ENCODE results near the gene TLE6.

Gene TLE6

GRCh38 chr19:3031607-3031867 lies 54.2 kb downstream of the TLE6 start:
- no CpG with 5 or more reads among the region's 5 CpGs for WGBS (ENCODE audit: extremely low coverage, insufficient coverage, insufficient read length)
- H3K27ac ChIP-seq (ENCODE audit: low read depth, low read length), result no peak overlapping the region
- no peak overlapping the region for H4K8ac ChIP-seq (ENCODE audit: low read depth, low read length)
- no peak overlapping the region for H2AK5ac ChIP-seq (ENCODE audit: low read length)
- H2AFZ ChIP-seq (ENCODE audit: insufficient read depth, low read length, poor library complexity), result no peak overlapping the region
- no peak overlapping the region for H2BK5ac ChIP-seq (ENCODE audit: low read depth, low read length, poor library complexity)
- peak in 1 of 2 donors; percentile 29 for DNase-seq
- H3K36me3 ChIP-seq (ENCODE audit: control insufficient read depth in 1 of 2, insufficient read depth in 2 of 2, low read length in 2 of 2), result no peaks in the 10 kb centered on the region
- H2BK120ac ChIP-seq (ENCODE audit: insufficient read depth, low read length, poor library complexity), result no peak overlapping the region
- H3K9me3 ChIP-seq (ENCODE audit: insufficient read depth, low read depth, low read length), result peaks cover 4% of the 10 kb centered on the region
- no peak overlapping the region for H3K4me2 ChIP-seq (ENCODE audit: low read length)
- peaks cover 13 to 20% of the 10 kb centered on the region in 2 experiments for H3K4me1 ChIP-seq (ENCODE audit: control insufficient read depth in 1 of 2, insufficient read depth in 2 of 2, low read length in 2 of 2)
- no peak overlapping the region for H3K23ac ChIP-seq (ENCODE audit: low read length)
- H3K4ac ChIP-seq (ENCODE audit: low read depth, low read length), result no peak overlapping the region
- no peak overlapping the region for H2BK12ac ChIP-seq (ENCODE audit: low read length)
- no peaks in the 10 kb centered on the region for H3K79me2 ChIP-seq (ENCODE audit: control insufficient read depth, insufficient read depth, low read length, poor library complexity)
- peaks cover 11% of the 10 kb centered on the region for H3K79me1 ChIP-seq (ENCODE audit: low read length)
- H3K4me3 ChIP-seq (ENCODE audit: low read depth, low read length), result no peak overlapping the region
- no peak overlapping the region for H3K18ac ChIP-seq (ENCODE audit: low read length)
- H4K12ac ChIP-seq (ENCODE audit: low read depth, low read length), result no peak overlapping the region
- H3K27me3 ChIP-seq (ENCODE audit: insufficient read depth, low read length), result peaks cover 32% of the 10 kb centered on the region
- H3K9ac ChIP-seq (ENCODE audit: low read length), result no peak overlapping the region
- H4K91ac ChIP-seq (ENCODE audit: low read depth, low read length), result no peak overlapping the region
- H3K14ac ChIP-seq (ENCODE audit: low read length), result no peak overlapping the region

GRCh38 chr19:3033595-3034405 lies 56.4 kb downstream of the TLE6 start:
- peak; percentile 58 to 63 for DNase-seq
- Histone ChIP-seq H3K18ac (ENCODE audit: low read length) (no peak overlapping the region), H2AFZ (ENCODE audit: insufficient read depth, low read length, poor library complexity) (no peak overlapping the region), H3K79me2 (ENCODE audit: control insufficient read depth, insufficient read depth, low read length, poor library complexity) (no peaks in the 10 kb centered on the region), H4K8ac (ENCODE audit: low read depth, low read length) (no peak overlapping the region), H3K4me3 (ENCODE audit: low read depth, low read length) (no peak overlapping the region), H3K14ac (ENCODE audit: low read length) (no peak overlapping the region), H3K27me3 (ENCODE audit: insufficient read depth, low read length) (peaks cover 15% of the 10 kb centered on the region), H2BK12ac (ENCODE audit: low read length) (no peak overlapping the region), H3K79me1 (ENCODE audit: low read length) (peaks cover 12% of the 10 kb centered on the region), H4K91ac (ENCODE audit: low read depth, low read length) (no peak overlapping the region), H2BK120ac (ENCODE audit: insufficient read depth, low read length, poor library complexity) (no peak overlapping the region), H3K4me2 (ENCODE audit: low read length) (peak overlapping the region; percentile 78), H3K36me3 (ENCODE audit: control insufficient read depth in 1 of 2, insufficient read depth in 2 of 2, low read length in 2 of 2) (no peaks in the 10 kb centered on the region), H3K4me1 (ENCODE audit: control insufficient read depth in 1 of 2, insufficient read depth in 2 of 2, low read length in 2 of 2) (peaks cover 15 to 20% of the 10 kb centered on the region in 2 experiments), H3K23ac (ENCODE audit: low read length) (no peak overlapping the region), H3K9me3 (ENCODE audit: insufficient read depth, low read depth, low read length) (peaks cover 1% of the 10 kb centered on the region), H4K12ac (ENCODE audit: low read depth, low read length) (no peak overlapping the region), H3K27ac (ENCODE audit: low read depth, low read length) (no peak overlapping the region), H2BK5ac (ENCODE audit: low read depth, low read length, poor library complexity) (no peak overlapping the region), H2AK5ac (ENCODE audit: low read length) (no peak overlapping the region), H3K4ac (ENCODE audit: low read depth, low read length) (no peak overlapping the region), H3K9ac (ENCODE audit: low read length) (no peak overlapping the region)
- WGBS (ENCODE audit: extremely low coverage, insufficient coverage, insufficient read length), result no CpG with 5 or more reads among the region's 11 CpGs

- Histone ChIP-seq H4K8ac (ENCODE audit: low read depth, low read length) (no peak overlapping the region), H3K4ac (ENCODE audit: low read depth, low read length) (no peak overlapping the region), H3K79me2 (ENCODE audit: control insufficient read depth, insufficient read depth, low read length, poor library complexity) (no peaks in the 10 kb centered on the region), H2BK5ac (ENCODE audit: low read depth, low read length, poor library complexity) (no peak overlapping the region), H3K4me1 (ENCODE audit: control insufficient read depth in 1 of 2, insufficient read depth in 2 of 2, low read length in 2 of 2) (peaks cover 15 to 19% of the 10 kb centered on the region in 2 experiments), H3K9ac (ENCODE audit: low read length) (no peak overlapping the region), H3K4me3 (ENCODE audit: low read depth, low read length) (no peak overlapping the region), H2BK12ac (ENCODE audit: low read length) (no peak overlapping the region), H4K91ac (ENCODE audit: low read depth, low read length) (no peak overlapping the region), H3K27ac (ENCODE audit: low read depth, low read length) (no peak overlapping the region), H3K14ac (ENCODE audit: low read length) (no peak overlapping the region), H3K23ac (ENCODE audit: low read length) (no peak overlapping the region), H3K9me3 (ENCODE audit: insufficient read depth, low read depth, low read length) (peaks cover 1% of the 10 kb centered on the region), H3K79me1 (ENCODE audit: low read length) (peaks cover 12% of the 10 kb centered on the region), H3K27me3 (ENCODE audit: insufficient read depth, low read length) (peaks cover 14% of the 10 kb centered on the region), H3K36me3 (ENCODE audit: control insufficient read depth in 1 of 2, insufficient read depth in 2 of 2, low read length in 2 of 2) (no peaks in the 10 kb centered on the region), H2AK5ac (ENCODE audit: low read length) (no peak overlapping the region), H3K4me2 (ENCODE audit: low read length) (peak overlapping the region; percentile 78), H2AFZ (ENCODE audit: insufficient read depth, low read length, poor library complexity) (no peak overlapping the region), H3K18ac (ENCODE audit: low read length) (no peak overlapping the region), H4K12ac (ENCODE audit: low read depth, low read length) (no peak overlapping the region), H2BK120ac (ENCODE audit: insufficient read depth, low read length, poor library complexity) (no peak overlapping the region)
- DNase-seq, result no peak
These were observed 57.0 kb downstream of the TLE6 start for GRCh38 chr19:3034406-3034655.

GRCh38 chr19:3034656-3035541 lies 57.5 kb downstream of the TLE6 start:
- Histone ChIP-seq H2BK120ac (ENCODE audit: insufficient read depth, low read length, poor library complexity) (peak overlapping the region; percentile 28), H3K4me3 (ENCODE audit: low read depth, low read length) (no peak overlapping the region), H2BK5ac (ENCODE audit: low read depth, low read length, poor library complexity) (no peak overlapping the region), H2AFZ (ENCODE audit: insufficient read depth, low read length, poor library complexity) (no peak overlapping the region), H3K36me3 (ENCODE audit: control insufficient read depth in 1 of 2, insufficient read depth in 2 of 2, low read length in 2 of 2) (no peaks in the 10 kb centered on the region), H3K4me2 (ENCODE audit: low read length) (peak overlapping the region; percentile 78), H2AK5ac (ENCODE audit: low read length) (peak overlapping the region; percentile 16), H3K23ac (ENCODE audit: low read length) (no peak overlapping the region), H3K9ac (ENCODE audit: low read length) (peak overlapping the region; percentile 31), H3K4me1 (ENCODE audit: control insufficient read depth in 1 of 2, insufficient read depth in 2 of 2, low read length in 2 of 2) (peaks cover 15 to 19% of the 10 kb centered on the region in 2 experiments), H3K27ac (ENCODE audit: low read depth, low read length) (no peak overlapping the region), H4K12ac (ENCODE audit: low read depth, low read length) (no peak overlapping the region), H3K79me2 (ENCODE audit: control insufficient read depth, insufficient read depth, low read length, poor library complexity) (no peaks in the 10 kb centered on the region), H3K9me3 (ENCODE audit: insufficient read depth, low read depth, low read length) (peaks cover 1% of the 10 kb centered on the region), H2BK12ac (ENCODE audit: low read length) (peak overlapping the region; percentile 35), H3K4ac (ENCODE audit: low read depth, low read length) (no peak overlapping the region), H3K79me1 (ENCODE audit: low read length) (peaks cover 12% of the 10 kb centered on the region), H3K18ac (ENCODE audit: low read length) (no peak overlapping the region), H3K27me3 (ENCODE audit: insufficient read depth, low read length) (peaks cover 9% of the 10 kb centered on the region), H3K14ac (ENCODE audit: low read length) (peak overlapping the region; percentile 71), H4K8ac (ENCODE audit: low read depth, low read length) (peak overlapping the region; percentile 72), H4K91ac (ENCODE audit: low read depth, low read length) (peak overlapping the region; percentile 47)
- WGBS (ENCODE audit: extremely low coverage, insufficient coverage, insufficient read length), result no CpG with 5 or more reads among the region's 28 CpGs
- no peak for DNase-seq

Measured in trophoblast cell (in vitro differentiated cells and primary cell).